SU-DHL-6 (cell line): Measurements from ENCODE around the gene CHST15.

ENCODE experiments used
- CTCF ChIP-seq: fragments of 200-600 bp; sonication (generic); IDR thresholded peaks from one replicate; pipeline ENCODE4 v1.5.1; 2017; ENCODE audit warnings: antibody characterized with exemption, mild to moderate bottlenecking, low read length, moderate library complexity; ENCODE audit not compliant: insufficient read depth, poor library complexity, severe bottlenecking
- EZH2phosphoT487 ChIP-seq: fragments of 200-600 bp; sonication (generic), shearing (Covaris generic); conservative IDR thresholded peaks from 2 replicates; pipeline ENCODE4 v1.6.1; 2018; ENCODE audit warnings: mild to moderate bottlenecking, antibody characterized with exemption, low read length, moderate library complexity, mixed read lengths

- no peak for TF ChIP-seq CTCF
- no peak for TF ChIP-seq EZH2phosphoT487
These were observed 55.6 kb downstream of the CHST15 start for GRCh38 chr10:124037784-124038183.
